ENCODE results near the gene ABITRAM.
"Not testable (repeated sequence)": the region's sequence is repeated elsewhere in the genome, so short reads cannot be mapped to it uniquely, and the experiment has no call there.

Gene ABITRAM

GRCh38 chr9:108956022-108956630 is 21.9 kb downstream of the ABITRAM start:
- no peaks in the 10 kb centered on the region for H3K9me3 Mint-ChIP-seq
- peaks cover 2% of the 10 kb centered on the region for H3K4me1 Mint-ChIP-seq (ENCODE audit: low read depth)
- DNase-seq, result no peak
- H3K36me3 Mint-ChIP-seq (ENCODE audit: low read depth), result no peaks in the 10 kb centered on the region
- no peaks in the 10 kb centered on the region for H3K27me3 Mint-ChIP-seq
- H3K27ac Mint-ChIP-seq, result no peak overlapping the region
- no peak overlapping the region for H3K4me3 Mint-ChIP-seq

GRCh38 chr9:108956631-108957026 is 22.4 kb downstream of the ABITRAM start:
- H3K27ac Mint-ChIP-seq, result no peak overlapping the region
- no peaks in the 10 kb centered on the region for H3K9me3 Mint-ChIP-seq
- H3K4me1 Mint-ChIP-seq (ENCODE audit: low read depth), result peaks cover 2% of the 10 kb centered on the region
- no peak for DNase-seq
- H3K4me3 Mint-ChIP-seq, result no peak overlapping the region
- no peaks in the 10 kb centered on the region for H3K36me3 Mint-ChIP-seq (ENCODE audit: low read depth)
- H3K27me3 Mint-ChIP-seq, result no peaks in the 10 kb centered on the region

GRCh38 chr9:108960331-108960730 is 26.1 kb downstream of the ABITRAM start:
- H3K27me3 Mint-ChIP-seq, result no peaks in the 10 kb centered on the region
- H3K9me3 Mint-ChIP-seq, result no peaks in the 10 kb centered on the region
- H3K36me3 Mint-ChIP-seq (ENCODE audit: low read depth), result peaks cover 3% of the 10 kb centered on the region
- DNase-seq, result no peak
- H3K4me1 Mint-ChIP-seq (ENCODE audit: low read depth), result no peaks in the 10 kb centered on the region
- H3K27ac Mint-ChIP-seq, result no peak overlapping the region
- H3K4me3 Mint-ChIP-seq, result no peak overlapping the region

GRCh38 chr9:108961151-108961550 is 27.0 kb downstream of the ABITRAM start:
- H3K36me3 Mint-ChIP-seq (ENCODE audit: low read depth), result peaks cover 4% of the 10 kb centered on the region

GRCh38 chr9:108963459-108964143 is 29.4 kb downstream of the ABITRAM start:
- H3K36me3 Mint-ChIP-seq (ENCODE audit: low read depth), result peaks cover 4% of the 10 kb centered on the region
- no peaks in the 10 kb centered on the region for H3K9me3 Mint-ChIP-seq
- no peak overlapping the region for H3K4me3 Mint-ChIP-seq
- no peaks in the 10 kb centered on the region for H3K27me3 Mint-ChIP-seq
- H3K4me1 Mint-ChIP-seq (ENCODE audit: low read depth), result no peaks in the 10 kb centered on the region
- H3K27ac Mint-ChIP-seq, result no peak overlapping the region
- DNase-seq, result no peak

More at GRCh38 chr9:108961151-108961550, 27.0 kb downstream of the ABITRAM start:
- H3K27me3 Mint-ChIP-seq, result no peaks in the 10 kb centered on the region
- H3K27ac Mint-ChIP-seq, result no peak overlapping the region
- H3K4me3 Mint-ChIP-seq, result no peak overlapping the region
- DNase-seq, result no peak
- no peaks in the 10 kb centered on the region for H3K4me1 Mint-ChIP-seq (ENCODE audit: low read depth)
- H3K9me3 Mint-ChIP-seq, result no peaks in the 10 kb centered on the region

- H3K27me3 Mint-ChIP-seq, result no peaks in the 10 kb centered on the region
- no peaks in the 10 kb centered on the region for H3K4me1 Mint-ChIP-seq (ENCODE audit: low read depth)
- H3K9me3 Mint-ChIP-seq, result peaks cover 9% of the 10 kb centered on the region
- H3K4me3 Mint-ChIP-seq, result no peak overlapping the region
- no peak for DNase-seq
- peaks cover 21% of the 10 kb centered on the region for H3K36me3 Mint-ChIP-seq (ENCODE audit: low read depth)
- H3K27ac Mint-ChIP-seq, result no peak overlapping the region
Observed at GRCh38 chr9:108967916-108968315, 33.7 kb downstream of the ABITRAM start.

- not testable (repeated sequence) for DNase-seq; H3K9me3 Mint-ChIP-seq; H3K27me3 Mint-ChIP-seq; H3K27ac Mint-ChIP-seq; H3K4me1 Mint-ChIP-seq (ENCODE audit: low read depth); H3K4me3 Mint-ChIP-seq
- H3K36me3 Mint-ChIP-seq (ENCODE audit: low read depth), result peaks cover 17% of the 10 kb centered on the region
Observed at GRCh38 chr9:108971392-108971791, 37.2 kb downstream of the ABITRAM start.

- Mint-ChIP-seq H3K4me1 (ENCODE audit: low read depth) (no peaks in the 10 kb centered on the region), H3K4me3 (no peak overlapping the region), H3K27ac (no peak overlapping the region), H3K9me3 (peaks cover 9% of the 10 kb centered on the region), H3K27me3 (no peaks in the 10 kb centered on the region), H3K36me3 (ENCODE audit: low read depth) (peaks cover 19% of the 10 kb centered on the region)
- DNase-seq, result no peak
Observed at GRCh38 chr9:108972186-108972585, 38.0 kb downstream of the ABITRAM start.

- Mint-ChIP-seq H3K27me3 (no peaks in the 10 kb centered on the region), H3K27ac (no peak overlapping the region), H3K4me1 (ENCODE audit: low read depth) (no peaks in the 10 kb centered on the region), H3K4me3 (no peak overlapping the region), H3K9me3 (peaks cover 9% of the 10 kb centered on the region), H3K36me3 (ENCODE audit: low read depth) (peaks cover 19% of the 10 kb centered on the region)
- no peak for DNase-seq
Observed at GRCh38 chr9:108972626-108973209, 38.5 kb downstream of the ABITRAM start.

GRCh38 chr9:108973895-108974294 is 39.7 kb downstream of the ABITRAM start:
- H3K36me3 Mint-ChIP-seq (ENCODE audit: low read depth), result peaks cover 22% of the 10 kb centered on the region
- H3K27me3 Mint-ChIP-seq, result no peaks in the 10 kb centered on the region
- H3K4me3 Mint-ChIP-seq, result no peak overlapping the region
- no peaks in the 10 kb centered on the region for H3K4me1 Mint-ChIP-seq (ENCODE audit: low read depth)
- H3K27ac Mint-ChIP-seq, result no peak overlapping the region
- H3K9me3 Mint-ChIP-seq, result peaks cover 9% of the 10 kb centered on the region
- no peak for DNase-seq

- no peak overlapping the region for H3K27ac Mint-ChIP-seq
- H3K36me3 Mint-ChIP-seq (ENCODE audit: low read depth), result peaks cover 10% of the 10 kb centered on the region
- no peaks in the 10 kb centered on the region for H3K4me1 Mint-ChIP-seq (ENCODE audit: low read depth)
- no peak for DNase-seq
- no peaks in the 10 kb centered on the region for H3K9me3 Mint-ChIP-seq
- H3K27me3 Mint-ChIP-seq, result no peaks in the 10 kb centered on the region
- H3K4me3 Mint-ChIP-seq, result no peak overlapping the region
Observed at GRCh38 chr9:108978205-108978604, 44.0 kb downstream of the ABITRAM start.

- Mint-ChIP-seq H3K27me3 (no peaks in the 10 kb centered on the region), H3K36me3 (ENCODE audit: low read depth) (peaks cover 10% of the 10 kb centered on the region), H3K4me1 (ENCODE audit: low read depth) (no peaks in the 10 kb centered on the region), H3K9me3 (no peaks in the 10 kb centered on the region), H3K4me3 (no peak overlapping the region), H3K27ac (no peak overlapping the region)
- no peak for DNase-seq
Observed at GRCh38 chr9:108980893-108981292, 46.7 kb downstream of the ABITRAM start.

GRCh38 chr9:108983885-108984284 is 49.7 kb downstream of the ABITRAM start:
- no peaks in the 10 kb centered on the region for H3K9me3 Mint-ChIP-seq
- no peaks in the 10 kb centered on the region for H3K27me3 Mint-ChIP-seq
- DNase-seq, result no peak
- no peak overlapping the region for H3K27ac Mint-ChIP-seq
- no peaks in the 10 kb centered on the region for H3K4me1 Mint-ChIP-seq (ENCODE audit: low read depth)
- H3K36me3 Mint-ChIP-seq (ENCODE audit: low read depth), result peaks cover 13% of the 10 kb centered on the region
- no peak overlapping the region for H3K4me3 Mint-ChIP-seq
